Thymus (tissue), 14 donors: ENCODE measurements around the gene ZNF300. TPM values are rescaled to one million over a fixed set of nuclear protein-coding genes. Genes with fewer than 3 reads are reported as not detected.

Experiments
- DNase-seq, 9 donors: peaks; one replicate each; pipeline ENCODE4 v3.0.0-alpha.2; 2013; ENCODE audit warnings: low spot score in 9 of 9, low read depth in 6 of 9, missing footprints in 1 of 9
- H3K27ac ChIP-seq, 2 donors: one replicate each; pipeline ENCODE4 v1.5.1; 2013; ENCODE audit warnings: control low read depth in 1 of 2, low read depth in 1 of 2, low read length in 1 of 2, mild to moderate bottlenecking in 1 of 2, moderate library complexity in 1 of 2
- H3K27me3 ChIP-seq, 2 donors: one replicate each; pipeline ENCODE4 v1.5.1; 2013; ENCODE audit warnings: low read length in 1 of 2; ENCODE audit not compliant: control insufficient read depth in 2 of 2, insufficient read depth in 1 of 2
- H3K36me3 ChIP-seq, 2 donors: one replicate each; pipeline ENCODE4 v1.5.1; 2013; ENCODE audit warnings: low read length in 1 of 2, mild to moderate bottlenecking in 1 of 2, moderate library complexity in 1 of 2; ENCODE audit not compliant: control insufficient read depth in 2 of 2, insufficient read depth in 2 of 2
- H3K4me1 ChIP-seq, 2 donors: one replicate each; pipeline ENCODE4 v1.5.1; 2013; ENCODE audit warnings: low read length in 2 of 2; ENCODE audit not compliant: control insufficient read depth in 2 of 2, insufficient read depth in 2 of 2
- H3K4me3 ChIP-seq, 2 donors: one replicate each; pipeline ENCODE4 v1.5.1; 2013; ENCODE audit warnings: low read length in 2 of 2, control low read depth in 1 of 2, mild to moderate bottlenecking in 1 of 2
- H3K9me3 ChIP-seq, 2 donors: one replicate each; pipeline ENCODE4 v1.5.1; 2013; ENCODE audit warnings: low read length in 1 of 2, mild to moderate bottlenecking in 1 of 2; ENCODE audit not compliant: control insufficient read depth in 2 of 2, insufficient read depth in 1 of 2
- WGBS: extraction: QIAGEN DNeasy Blood & Tissue Kit; methylation state at CpG from one replicate; pipeline ENCODE4 v1.1.7; 2013; 5-methylcytosine and 5-hydroxymethylcytosine counted together
- long read RNA-seq, 10 donors: transcript quantifications; one replicate each; lab custom pipeline, GENCODE V29; 2026
- polyA plus RNA-seq: library from polyadenylated mRNA; stranded (reverse); fragments of 200-250 nt; gene quantifications from one replicate; pipeline ENCODE4 v1.2.3, GENCODE V29; 2013
- total RNA-seq: library from RNA; stranded (reverse); fragments of 120-200 nt; gene quantifications from one replicate; pipeline ENCODE4 v1.2.4, GENCODE V29; 2013
- donor health status: healthy.

ZNF300 gene
- total RNA-seq = 7.7 TPM
- 10.9 TPM for polyA plus RNA-seq
- long read RNA-seq, donor 1 = 0 reads
- long read RNA-seq, donor 2 = 0 reads
- long read RNA-seq, donor 3, full-length matches to known transcripts = 3 of 3 reads
- long read RNA-seq, donor 3, partial matches to known transcripts = 0 of 3 reads
- long read RNA-seq, donor 3, other reads (novel, unspliced or antisense) = 0 of 3 reads
- long read RNA-seq, donor 4 = 0 reads
- long read RNA-seq, donor 5, full-length matches to known transcripts = 1 of 1 reads
- long read RNA-seq, donor 5, partial matches to known transcripts = 0 of 1 reads
- long read RNA-seq, donor 5, other reads (novel, unspliced or antisense) = 0 of 1 reads
- long read RNA-seq, donor 6, full-length matches to known transcripts = 3 of 3 reads
- long read RNA-seq, donor 6, partial matches to known transcripts = 0 of 3 reads
- long read RNA-seq, donor 6, other reads (novel, unspliced or antisense) = 0 of 3 reads
- long read RNA-seq, donor 7, full-length matches to known transcripts = 1 of 1 reads
- long read RNA-seq, donor 7, partial matches to known transcripts = 0 of 1 reads
- long read RNA-seq, donor 7, other reads (novel, unspliced or antisense) = 0 of 1 reads
- long read RNA-seq, donor 8 = 0 reads
- long read RNA-seq, donor 9 = 0 reads
- long read RNA-seq, donor 10, full-length matches to known transcripts = 1 of 1 reads
- long read RNA-seq, donor 10, partial matches to known transcripts = 0 of 1 reads
- long read RNA-seq, donor 10, other reads (novel, unspliced or antisense) = 0 of 1 reads

GRCh38 chr5:150904479-150905311 lies at the start of gene ZNF300:
Gene ZNF300 (minus strand): TSS chr5:150904980. CDS start chr5:150903155, 1,825 bp downstream.
- peaks cover 2 to 11% of the 10 kb centered on the region in 2 donors for H3K9me3 ChIP-seq
- peak within 1 kb of the TSS; percentile 20 to 53 for H3K4me3 ChIP-seq
- H3K27me3 ChIP-seq = peaks cover 0 to 4% of the 10 kb centered on the region in 2 donors
- 28% methylated on average over 36 of the region's 36 CpGs for whole genome bisulfite sequencing
- no peaks in the 10 kb centered on the region for H3K36me3 ChIP-seq
- peak in 8 of 9 donors; percentile 17 to 71 (median 23) for DNase-seq
- H3K4me1 ChIP-seq = peaks cover 0 to 5% of the 10 kb centered on the region in 2 donors
- peak within 1 kb of the TSS; percentile 19 to 50 for H3K27ac ChIP-seq

GRCh38 chr5:150948539-150948938 lies 43.8 kb upstream of the ZNF300 start:
- no peak overlapping the region for H3K4me3 ChIP-seq
- 47% methylated on average over 2 of the region's 2 CpGs for WGBS
- peaks cover 1 to 22% of the 10 kb centered on the region in 2 donors for H3K9me3 ChIP-seq
- no peak overlapping the region for H3K27ac ChIP-seq
- no peak for DNase-seq
- no peaks in the 10 kb centered on the region for H3K36me3 ChIP-seq
- peaks cover 0 to 3% of the 10 kb centered on the region in 2 donors for H3K27me3 ChIP-seq
- H3K4me1 ChIP-seq = no peaks in the 10 kb centered on the region

GRCh38 chr5:150946351-150946905 lies 41.6 kb upstream of the ZNF300 start:
- WGBS = 27% methylated on average over 34 of the region's 34 CpGs
- peaks cover 1 to 19% of the 10 kb centered on the region in 2 donors for H3K9me3 ChIP-seq

GRCh38 chr5:150945947-150946346 lies 41.2 kb upstream of the ZNF300 start:
- Histone ChIP-seq H3K9me3 (peaks cover 1 to 19% of the 10 kb centered on the region in 2 donors), H3K4me3 (peak overlapping the region; percentile 1 to 33), H3K36me3 (no peaks in the 10 kb centered on the region), H3K27ac (no peak overlapping the region), H3K4me1 (no peaks in the 10 kb centered on the region), H3K27me3 (peaks cover 0 to 3% of the 10 kb centered on the region in 2 donors)
- DNase-seq = no peak
- WGBS = 72% methylated on average over 5 of the region's 5 CpGs

More at GRCh38 chr5:150946351-150946905, 41.6 kb upstream of the ZNF300 start:
- Histone ChIP-seq H3K27me3 (peaks cover 0 to 3% of the 10 kb centered on the region in 2 donors), H3K36me3 (no peaks in the 10 kb centered on the region), H3K4me3 (peak overlapping the region; percentile 1 to 33), H3K4me1 (no peaks in the 10 kb centered on the region), H3K27ac (peak overlapping the region in 1 of 2 donors; percentile 27)
- peak in 4 of 9 donors; percentile 2 to 36 (median 12) for DNase-seq

GRCh38 chr5:150945486-150945885 lies 40.7 kb upstream of the ZNF300 start:
- WGBS = 88% methylated on average over 1 of the region's 1 CpG
- Histone ChIP-seq H3K4me1 (no peaks in the 10 kb centered on the region), H3K36me3 (no peaks in the 10 kb centered on the region), H3K27me3 (peaks cover 0 to 3% of the 10 kb centered on the region in 2 donors), H3K9me3 (peaks cover 1 to 18% of the 10 kb centered on the region in 2 donors), H3K4me3 (no peak overlapping the region), H3K27ac (no peak overlapping the region)
- no peak for DNase-seq

- Histone ChIP-seq H3K9me3 (peaks cover 4 to 18% of the 10 kb centered on the region in 2 donors), H3K36me3 (no peaks in the 10 kb centered on the region), H3K4me3 (no peak overlapping the region), H3K4me1 (no peaks in the 10 kb centered on the region), H3K27ac (no peak overlapping the region), H3K27me3 (no peaks in the 10 kb centered on the region)
- no peak for DNase-seq
Measured at GRCh38 chr5:150931368-150931965, 26.7 kb upstream of the ZNF300 start.

- DNase-seq = no peak
- 62% methylated on average over 2 of the region's 2 CpGs for WGBS
- Histone ChIP-seq H3K4me3 (no peak overlapping the region), H3K27me3 (no peaks in the 10 kb centered on the region), H3K9me3 (peaks cover 0 to 4% of the 10 kb centered on the region in 2 donors), H3K4me1 (no peaks in the 10 kb centered on the region), H3K36me3 (no peaks in the 10 kb centered on the region), H3K27ac (no peak overlapping the region)
Measured at GRCh38 chr5:150918613-150919012, 13.8 kb upstream of the ZNF300 start.

- Histone ChIP-seq H3K27me3 (no peaks in the 10 kb centered on the region), H3K4me3 (no peak overlapping the region), H3K36me3 (no peaks in the 10 kb centered on the region), H3K27ac (no peak overlapping the region), H3K4me1 (no peaks in the 10 kb centered on the region), H3K9me3 (peaks cover 0 to 4% of the 10 kb centered on the region in 2 donors)
- DNase-seq = no peak
- WGBS = 89% methylated on average over 2 of the region's 2 CpGs
Measured at GRCh38 chr5:150912312-150912814, 7.6 kb upstream of the ZNF300 start.
